ENCODE results near the gene SSTR3. TPM values are rescaled to one million over a fixed set of nuclear protein-coding genes. Genes with fewer than 3 reads are reported as not detected.

Gene SSTR3
- total and polyA plus RNA-seq, 10 of the 15 experiments (the other 5 are each of a cell fraction or from before 2014, with no cell fraction given): 0.03 to 4.5 (median 2.4) TPM

- TF ChIP-seq BMI1 (IDR thresholded peaks at IDR 0.05; ENCODE audit: borderline replicate concordance): no peak
- TF ChIP-seq ZNF384 (IDR thresholded peaks at IDR 0.05; ENCODE audit: borderline replicate concordance, low read depth, low read length): peak; percentile 82
- no peak for TF ChIP-seq SIN3A (IDR thresholded peaks at IDR 0.05; ENCODE audit: low read depth, low read length)
- no peak for TF ChIP-seq RFX5 (IDR thresholded peaks at IDR 0.05; ENCODE audit: low read depth, low read length)
- no peak for TF ChIP-seq E2F8 (IDR thresholded peaks at IDR 0.05; ENCODE audit: low read depth, partially characterized antibody)
- no peak for TF ChIP-seq MTA3 (IDR thresholded peaks at IDR 0.05; ENCODE audit: borderline replicate concordance, low read length)
- no peak for TF ChIP-seq YY1 (IDR thresholded peaks at IDR 0.05; ENCODE audit: low read depth, low read length)
- TF ChIP-seq MAX (IDR thresholded peaks at IDR 0.05; ENCODE audit: low read depth, low read length): no peak
- TF ChIP-seq ZNF24 (IDR thresholded peaks at IDR 0.05): peak; percentile 92
- TF ChIP-seq SREBF2 (IDR thresholded peaks at IDR 0.05; ENCODE audit: low read length): peak; percentile 75
- peak; percentile 55; the same call in 1 of the 2 replicates for TF ChIP-seq ESRRA (IDR thresholded peaks at IDR 0.05; ENCODE audit: low read length)
- peak; percentile 62; the same call in 1 of the 2 replicates for TF ChIP-seq NR2F1 (conservative IDR thresholded peaks at IDR 0.05)
- no peak for TF ChIP-seq STAT3 (IDR thresholded peaks at IDR 0.05; ENCODE audit: low read depth, low read length)
- TF ChIP-seq JUNB (IDR thresholded peaks at IDR 0.05): no peak
- no peak for TF ChIP-seq NFYB (IDR thresholded peaks at IDR 0.05; ENCODE audit: insufficient read depth, low read depth, low read length)
- TF ChIP-seq MYC (IDR thresholded peaks at IDR 0.05; ENCODE audit: insufficient read depth, insufficient read length, insufficient replicate concordance, low read length, severe bottlenecking): no peak
- TF ChIP-seq WRNIP1 (IDR thresholded peaks at IDR 0.05; ENCODE audit: borderline replicate concordance, low read depth, low read length): no peak
- TF ChIP-seq FOXK2 (IDR thresholded peaks at IDR 0.05): no peak
- TF ChIP-seq CHD4 (IDR thresholded peaks at IDR 0.05): no peak
- TF ChIP-seq ZNF622 (IDR thresholded peaks at IDR 0.05): no peak
- peak; percentile 72 for TF ChIP-seq SKIL (IDR thresholded peaks at IDR 0.05; ENCODE audit: low read depth, poor library complexity, severe bottlenecking)
- 0 out of 2 replicates have a peak, but pooled peaks have one; percentile 32 for TF ChIP-seq NBN (IDR thresholded peaks at IDR 0.05)
- TF ChIP-seq POLR2AphosphoS5 (IDR thresholded peaks at IDR 0.05; ENCODE audit: low read length): no peak
- TF ChIP-seq ZBTB40 (IDR thresholded peaks at IDR 0.05; ENCODE audit: borderline replicate concordance): no peak; the same call in 1 of the 2 replicates
Measured at GRCh38 chr22:37193629-37194191, 18.6 kb downstream of the SSTR3 start (continued).

Measured in GM12878 (cell line).